ENCODE results near the gene VWA3B.

Gene VWA3B

GRCh38 chr2:98102878-98103277 is 15.9 kb downstream of the VWA3B start:
- Histone ChIP-seq H3K9ac (ENCODE audit: low read depth, low read length, poor library complexity, severe bottlenecking) (no peak overlapping the region), H3K4me2 (ENCODE audit: low read depth, low read length, poor library complexity, severe bottlenecking) (no peak overlapping the region), H3K79me2 (ENCODE audit: insufficient read depth, low read length) (no peaks in the 10 kb centered on the region), H3K9me3 (ENCODE audit: insufficient read depth, low read depth, low read length) (peaks cover 5% of the 10 kb centered on the region; the same call in 1 of the 2 replicates), H4K20me1 (ENCODE audit: insufficient read depth, low read length, poor library complexity, severe bottlenecking) (no peaks in the 10 kb centered on the region), H3F3A (ENCODE audit: low read depth) (no peaks in the 10 kb centered on the region), H2AFZ (ENCODE audit: low read length) (no peak overlapping the region), H3K27me3 (ENCODE audit: insufficient read depth, low read length, poor library complexity, severe bottlenecking) (no peaks in the 10 kb centered on the region), H3K4me3 (ENCODE audit: low read length, poor library complexity, severe bottlenecking) (no peak overlapping the region), H3K4me1 (ENCODE audit: insufficient read depth, low read length, poor library complexity, severe bottlenecking) (no peaks in the 10 kb centered on the region), H3K36me3 (ENCODE audit: insufficient read depth, low read length) (no peaks in the 10 kb centered on the region), H3K9me2 (replicated peaks; ENCODE audit: low read depth, low read length) (no peaks in the 10 kb centered on the region)
- no peak for TF ChIP-seq EZH2phosphoT487 (IDR thresholded peaks at IDR 0.05; ENCODE audit: borderline replicate concordance)
- TF ChIP-seq CTCF (conservative IDR thresholded peaks at IDR 0.05; ENCODE audit: low read length), result no peak

GRCh38 chr2:98108110-98108509 is 21.1 kb downstream of the VWA3B start:
- Histone ChIP-seq H3K36me3 (ENCODE audit: insufficient read depth, low read length) (no peaks in the 10 kb centered on the region), H3K9ac (ENCODE audit: low read depth, low read length, poor library complexity, severe bottlenecking) (no peak overlapping the region), H3K79me2 (ENCODE audit: insufficient read depth, low read length) (no peaks in the 10 kb centered on the region), H3K9me3 (ENCODE audit: insufficient read depth, low read depth, low read length) (peaks cover 6% of the 10 kb centered on the region; the same call in 1 of the 2 replicates), H3K4me1 (ENCODE audit: insufficient read depth, low read length, poor library complexity, severe bottlenecking) (no peaks in the 10 kb centered on the region), H3K4me2 (ENCODE audit: low read depth, low read length, poor library complexity, severe bottlenecking) (no peak overlapping the region), H2AFZ (ENCODE audit: low read length) (no peak overlapping the region), H3K9me2 (replicated peaks; ENCODE audit: low read depth, low read length) (no peaks in the 10 kb centered on the region), H3F3A (ENCODE audit: low read depth) (no peaks in the 10 kb centered on the region), H4K20me1 (ENCODE audit: insufficient read depth, low read length, poor library complexity, severe bottlenecking) (no peaks in the 10 kb centered on the region), H3K4me3 (ENCODE audit: low read length, poor library complexity, severe bottlenecking) (no peak overlapping the region), H3K27me3 (ENCODE audit: insufficient read depth, low read length, poor library complexity, severe bottlenecking) (no peaks in the 10 kb centered on the region)
- TF ChIP-seq EZH2phosphoT487 (IDR thresholded peaks at IDR 0.05; ENCODE audit: borderline replicate concordance) (no peak), CTCF (conservative IDR thresholded peaks at IDR 0.05; ENCODE audit: low read length) (no peak)

GRCh38 chr2:98110741-98111140 is 23.8 kb downstream of the VWA3B start:
- Histone ChIP-seq H3K27me3 (ENCODE audit: insufficient read depth, low read length, poor library complexity, severe bottlenecking) (no peaks in the 10 kb centered on the region), H2AFZ (ENCODE audit: low read length) (no peak overlapping the region), H3F3A (ENCODE audit: low read depth) (no peaks in the 10 kb centered on the region), H3K9me3 (ENCODE audit: insufficient read depth, low read depth, low read length) (peaks cover 4% of the 10 kb centered on the region; the same call in 1 of the 2 replicates), H3K4me1 (ENCODE audit: insufficient read depth, low read length, poor library complexity, severe bottlenecking) (no peaks in the 10 kb centered on the region), H3K36me3 (ENCODE audit: insufficient read depth, low read length) (no peaks in the 10 kb centered on the region), H3K79me2 (ENCODE audit: insufficient read depth, low read length) (no peaks in the 10 kb centered on the region), H3K9ac (ENCODE audit: low read depth, low read length, poor library complexity, severe bottlenecking) (no peak overlapping the region), H4K20me1 (ENCODE audit: insufficient read depth, low read length, poor library complexity, severe bottlenecking) (no peaks in the 10 kb centered on the region), H3K4me2 (ENCODE audit: low read depth, low read length, poor library complexity, severe bottlenecking) (no peak overlapping the region), H3K9me2 (replicated peaks; ENCODE audit: low read depth, low read length) (no peaks in the 10 kb centered on the region), H3K4me3 (ENCODE audit: low read length, poor library complexity, severe bottlenecking) (no peak overlapping the region)
- TF ChIP-seq EZH2phosphoT487 (IDR thresholded peaks at IDR 0.05; ENCODE audit: borderline replicate concordance), result no peak
- TF ChIP-seq CTCF (conservative IDR thresholded peaks at IDR 0.05; ENCODE audit: low read length), result no peak
